BE2C (cell line): ENCODE data around the gene FAM13A.

ENCODE experiments used
- DNase-seq: peaks from one replicate; pipeline ENCODE4 v3.0.0-alpha.2; 2020
- H3K27me3 ChIP-seq: fragments of 250-450 bp; sonication (Bioruptor Pico); 2 replicates; pipeline ENCODE4 v1.5.1; 2020; ENCODE audit warnings: mild to moderate bottlenecking
- H3K36me3 ChIP-seq: fragments of 250-450 bp; sonication (Bioruptor Pico); 2 replicates; pipeline ENCODE4 v1.5.1; 2020; ENCODE audit warnings: mild to moderate bottlenecking
- H3K4me1 ChIP-seq: fragments of 250-450 bp; sonication (Bioruptor Pico); 2 replicates; pipeline ENCODE4 v1.5.1; 2020
- H3K4me3 ChIP-seq: 2 replicates; pipeline ENCODE4 v1.5.1; 2011; ENCODE audit warnings: low read depth, low read length
- H3K9me3 ChIP-seq: fragments of 250-450 bp; sonication (Bioruptor Pico); 2 replicates; pipeline ENCODE4 v1.5.1; 2020
- TF ChIP-seq, protein P1 (sequence below): IDR thresholded peaks from 2 replicates; pipeline ENCODE4 v1.5.1; 2012; ENCODE audit warnings: mild to moderate bottlenecking, low read depth, low read length

Gene FAM13A

DNA sequence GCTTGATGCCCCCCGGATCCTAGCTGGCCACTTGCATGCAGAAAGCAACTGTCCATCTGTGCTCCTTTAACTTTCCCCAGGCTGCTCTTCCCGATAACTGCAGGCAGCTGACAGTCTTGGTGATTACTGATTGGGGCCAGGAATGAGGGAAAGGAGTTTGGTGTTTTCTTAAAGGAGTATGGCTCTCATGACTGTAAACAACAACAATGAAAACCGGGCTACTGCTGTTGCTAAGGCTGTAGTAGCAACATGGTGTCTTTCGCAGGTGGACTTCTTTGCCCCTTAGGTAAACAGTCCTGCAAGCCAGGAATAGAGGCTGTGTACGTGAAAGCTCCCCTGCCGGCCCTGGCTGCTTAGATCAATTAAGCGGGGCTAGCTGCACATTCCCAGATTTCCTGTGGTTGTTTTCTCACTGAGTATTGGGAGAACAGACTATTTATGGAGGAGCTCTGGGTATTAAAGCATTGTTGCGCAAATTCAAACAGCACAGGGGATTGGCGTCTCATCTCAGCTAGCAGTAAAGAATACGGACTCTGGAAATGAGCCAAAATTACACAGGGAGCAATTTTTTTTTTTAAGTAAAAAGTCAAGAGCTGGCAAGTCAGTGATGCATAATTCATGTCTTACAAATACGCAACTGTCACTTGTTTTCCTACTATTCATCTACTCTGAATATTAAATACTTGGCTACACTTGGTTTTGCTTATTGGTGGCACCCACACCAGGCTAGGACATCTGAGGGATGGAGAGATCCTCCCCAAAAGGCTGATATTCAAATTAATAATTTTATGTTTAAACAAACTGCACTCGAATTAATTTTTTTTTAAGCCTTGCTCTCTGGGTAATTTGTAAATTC, 297.7 kb downstream of the FAM13A start:
- Histone ChIP-seq H3K9me3 (no peaks in the 10 kb centered on the region), H3K36me3 (no peaks in the 10 kb centered on the region; the same call in none of the 2 replicates), H3K4me3 (no peak overlapping the region), H3K27me3 (no peaks in the 10 kb centered on the region), H3K4me1 (peaks cover 6% of the 10 kb centered on the region)
- TF ChIP-seq, protein P1, sequence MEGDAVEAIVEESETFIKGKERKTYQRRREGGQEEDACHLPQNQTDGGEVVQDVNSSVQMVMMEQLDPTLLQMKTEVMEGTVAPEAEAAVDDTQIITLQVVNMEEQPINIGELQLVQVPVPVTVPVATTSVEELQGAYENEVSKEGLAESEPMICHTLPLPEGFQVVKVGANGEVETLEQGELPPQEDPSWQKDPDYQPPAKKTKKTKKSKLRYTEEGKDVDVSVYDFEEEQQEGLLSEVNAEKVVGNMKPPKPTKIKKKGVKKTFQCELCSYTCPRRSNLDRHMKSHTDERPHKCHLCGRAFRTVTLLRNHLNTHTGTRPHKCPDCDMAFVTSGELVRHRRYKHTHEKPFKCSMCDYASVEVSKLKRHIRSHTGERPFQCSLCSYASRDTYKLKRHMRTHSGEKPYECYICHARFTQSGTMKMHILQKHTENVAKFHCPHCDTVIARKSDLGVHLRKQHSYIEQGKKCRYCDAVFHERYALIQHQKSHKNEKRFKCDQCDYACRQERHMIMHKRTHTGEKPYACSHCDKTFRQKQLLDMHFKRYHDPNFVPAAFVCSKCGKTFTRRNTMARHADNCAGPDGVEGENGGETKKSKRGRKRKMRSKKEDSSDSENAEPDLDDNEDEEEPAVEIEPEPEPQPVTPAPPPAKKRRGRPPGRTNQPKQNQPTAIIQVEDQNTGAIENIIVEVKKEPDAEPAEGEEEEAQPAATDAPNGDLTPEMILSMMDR, result no peak
- no peak for DNase-seq

DNA sequence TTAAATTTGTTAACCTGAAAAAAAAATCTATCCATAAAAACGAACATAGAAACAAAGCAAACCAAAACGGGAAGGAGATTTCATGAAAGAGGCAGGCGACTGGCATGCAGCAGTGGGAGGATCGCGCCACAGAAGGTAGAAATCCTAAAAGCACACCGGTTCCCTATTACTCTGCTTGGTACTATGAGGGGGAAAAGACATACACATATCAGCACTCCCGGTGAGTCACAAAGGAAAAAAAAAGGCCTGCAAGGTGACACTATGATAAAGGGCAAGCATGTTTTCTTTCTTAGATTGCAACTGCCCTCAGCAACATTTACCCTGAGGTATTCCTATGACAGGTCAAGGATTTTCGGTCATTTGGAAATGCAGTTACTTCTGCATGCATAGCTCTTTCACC, 298.7 kb downstream of the FAM13A start:
- TF ChIP-seq, protein P1, result no peak
- DNase-seq, result no peak

DNA sequence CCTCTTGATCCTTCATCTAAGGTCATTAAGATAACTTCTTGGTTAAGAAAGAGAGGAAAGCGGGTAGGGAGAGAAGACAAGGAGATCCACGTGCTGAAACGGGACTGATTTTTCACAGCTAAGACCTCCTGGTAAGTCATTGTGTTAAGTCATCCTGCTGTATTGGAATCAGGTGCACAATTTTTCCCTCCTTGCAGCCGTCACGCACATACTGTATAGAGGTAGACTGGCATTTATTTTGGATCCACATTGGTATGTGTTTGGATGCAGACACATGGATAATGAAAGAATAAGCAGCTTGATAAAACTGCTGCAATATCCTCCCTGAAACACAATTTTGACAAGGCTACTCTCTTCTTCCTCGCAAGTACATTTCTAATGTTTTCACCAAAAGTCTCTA, 299.2 kb downstream of the FAM13A start:
- TF ChIP-seq, protein P1, result no peak
- H3K4me1 ChIP-seq, result peaks cover 8% of the 10 kb centered on the region
- no peaks in the 10 kb centered on the region for H3K9me3 ChIP-seq

More for the DNA sequence above, 298.7 kb downstream of the FAM13A start:
- peaks cover 8% of the 10 kb centered on the region for H3K4me1 ChIP-seq
- H3K27me3 ChIP-seq, result no peaks in the 10 kb centered on the region
- H3K36me3 ChIP-seq, result no peaks in the 10 kb centered on the region; the same call in none of the 2 replicates
- H3K9me3 ChIP-seq, result no peaks in the 10 kb centered on the region
- no peak overlapping the region for H3K4me3 ChIP-seq

DNA sequence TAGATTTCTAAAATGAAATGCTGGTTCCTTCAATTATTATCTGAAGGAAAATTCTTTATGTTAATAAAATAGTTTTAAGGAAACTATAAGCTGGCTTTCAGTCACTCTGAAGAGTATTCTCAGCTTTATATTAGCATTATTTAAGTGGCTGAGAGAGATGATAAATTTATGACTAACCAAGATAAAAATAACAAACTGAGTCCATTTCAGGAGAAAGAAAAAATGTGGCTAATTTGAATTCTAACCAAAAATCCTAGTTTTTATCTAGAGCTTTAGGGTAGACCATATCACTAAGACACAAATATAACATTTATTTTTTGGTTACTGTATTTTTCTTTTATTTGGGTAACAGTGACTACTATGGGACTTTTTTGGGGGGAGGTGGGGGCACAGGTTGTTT, 299.9 kb downstream of the FAM13A start:
- Histone ChIP-seq H3K36me3 (no peaks in the 10 kb centered on the region; the same call in 1 of the 2 replicates), H3K4me3 (no peak overlapping the region), H3K9me3 (no peaks in the 10 kb centered on the region), H3K27me3 (no peaks in the 10 kb centered on the region), H3K4me1 (peaks cover 8% of the 10 kb centered on the region)
- TF ChIP-seq, protein P1, result no peak
- no peak for DNase-seq

More for the DNA sequence above, 299.2 kb downstream of the FAM13A start:
- Histone ChIP-seq H3K27me3 (no peaks in the 10 kb centered on the region), H3K4me3 (no peak overlapping the region), H3K36me3 (no peaks in the 10 kb centered on the region; the same call in none of the 2 replicates)
- DNase-seq, result no peak

DNA sequence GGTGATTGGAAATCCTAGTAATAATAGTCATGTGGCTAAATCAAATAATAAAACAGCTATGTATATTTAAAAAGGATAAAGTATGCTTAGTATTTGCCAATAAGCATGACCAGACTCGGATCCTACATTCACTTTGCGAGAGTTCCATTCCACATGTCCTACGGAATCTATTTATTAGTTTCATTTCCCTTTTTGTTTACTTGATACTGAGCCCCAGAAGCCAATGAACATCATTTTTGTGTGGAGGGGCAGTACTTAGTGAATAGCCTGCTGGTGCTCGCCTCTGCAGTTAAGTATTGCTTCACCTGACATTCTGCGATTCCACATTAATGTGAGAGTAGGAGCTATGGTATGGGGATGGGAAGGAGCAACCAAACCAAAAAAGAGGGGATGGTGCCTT, 300.8 kb downstream of the FAM13A start:
- Histone ChIP-seq H3K27me3 (no peaks in the 10 kb centered on the region), H3K4me1 (peaks cover 8% of the 10 kb centered on the region), H3K9me3 (no peaks in the 10 kb centered on the region), H3K4me3 (no peak overlapping the region), H3K36me3 (peaks cover 3% of the 10 kb centered on the region; the same call in 1 of the 2 replicates)
- no peak for DNase-seq
- TF ChIP-seq, protein P1, result no peak

DNA sequence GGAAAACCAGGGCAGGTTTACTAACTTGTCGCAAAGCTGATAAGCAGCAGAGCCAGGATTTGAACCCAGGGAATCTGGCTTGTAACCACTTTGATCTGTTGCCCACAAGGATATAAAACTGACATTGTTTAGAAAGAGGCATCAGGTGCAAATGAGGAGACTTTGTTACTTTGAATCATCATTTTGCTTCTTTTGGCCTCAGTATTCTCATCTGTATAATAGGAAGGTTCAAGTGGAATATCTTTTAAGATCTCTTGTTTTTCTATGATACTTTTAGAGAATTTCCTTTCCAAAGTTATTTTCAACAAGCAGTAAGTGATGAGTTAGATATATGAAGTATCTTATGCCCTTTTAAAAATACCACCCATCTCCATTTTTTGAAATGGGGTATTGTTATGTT, 301.5 kb downstream of the FAM13A start:
- H3K27me3 ChIP-seq, result no peaks in the 10 kb centered on the region
- TF ChIP-seq, protein P1, result no peak
- H3K36me3 ChIP-seq, result peaks cover 3% of the 10 kb centered on the region
- no peaks in the 10 kb centered on the region for H3K9me3 ChIP-seq
- H3K4me3 ChIP-seq, result no peak overlapping the region
- no peak for DNase-seq
- peaks cover 8% of the 10 kb centered on the region for H3K4me1 ChIP-seq
